Activated CD8-positive, alpha-beta memory T cell treated with anti-CD3 and anti-CD28 coated beads, Interleukin-2, amount 50 U/mL, for 1 hour (primary cell): ENCODE results near the gene CXCL16.

Experiments used
- DNase-seq: peaks from one replicate; pipeline ENCODE4 v3.0.0-alpha.2; 2020; ENCODE audit errors: extremely low read depth

The CXCL16 gene, protein sequence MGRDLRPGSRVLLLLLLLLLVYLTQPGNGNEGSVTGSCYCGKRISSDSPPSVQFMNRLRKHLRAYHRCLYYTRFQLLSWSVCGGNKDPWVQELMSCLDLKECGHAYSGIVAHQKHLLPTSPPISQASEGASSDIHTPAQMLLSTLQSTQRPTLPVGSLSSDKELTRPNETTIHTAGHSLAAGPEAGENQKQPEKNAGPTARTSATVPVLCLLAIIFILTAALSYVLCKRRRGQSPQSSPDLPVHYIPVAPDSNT

DNA sequence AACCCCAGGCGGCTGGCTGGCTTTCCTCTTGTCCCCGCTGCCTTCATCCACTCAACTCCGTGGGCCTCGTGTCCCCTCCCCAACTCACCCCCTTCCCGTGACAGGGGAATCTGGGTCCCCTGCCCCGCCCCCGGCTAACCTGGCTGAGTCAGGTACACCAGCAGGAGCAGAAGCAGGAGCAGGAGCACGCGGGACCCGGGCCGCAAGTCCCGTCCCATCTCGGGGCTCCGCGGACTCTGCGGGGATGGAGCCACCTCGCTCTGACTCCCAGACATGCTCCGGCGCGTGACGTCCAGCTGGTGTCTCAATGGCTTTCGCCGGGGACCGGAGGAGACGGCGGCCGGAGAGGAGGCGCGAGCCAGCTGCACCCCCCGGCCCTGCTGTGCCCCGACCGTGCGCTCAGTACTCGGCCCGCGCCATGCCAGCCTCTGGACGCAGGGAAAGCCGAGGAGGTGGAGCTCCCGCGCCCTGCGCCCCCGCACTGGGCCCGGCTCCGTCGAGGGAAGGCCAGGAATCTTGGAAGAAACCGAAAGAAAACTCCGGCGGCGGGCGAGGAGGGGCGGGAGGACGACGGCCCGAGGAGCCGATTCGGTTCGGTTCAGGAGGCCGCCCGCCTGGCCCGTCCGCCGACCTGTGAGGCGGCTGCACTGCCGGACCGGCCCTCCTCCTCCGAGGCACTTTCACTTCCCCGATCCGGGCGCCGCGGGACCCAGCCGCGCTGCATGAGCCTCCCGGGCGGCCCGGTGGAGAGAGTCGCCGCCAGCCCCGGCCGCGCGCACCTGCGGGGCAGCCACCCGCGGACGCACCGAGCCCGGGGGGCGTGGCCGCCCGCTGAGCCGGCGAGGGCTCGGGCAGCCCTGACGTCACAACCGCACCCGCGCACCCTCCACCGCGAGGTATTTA is at the start of gene CXCL16, which contains the start of gene ZMYND15:
CXCL16 (minus strand) TSS at position 807 of the 903 bp plus-strand sequence; CDS start at position 218, 589 bp downstream.
ZMYND15 (plus strand) TSS at position 712 of the 903 bp plus-strand sequence. CDS start 716 bp downstream, outside the sequence.
- no peak for DNase-seq

DNA sequence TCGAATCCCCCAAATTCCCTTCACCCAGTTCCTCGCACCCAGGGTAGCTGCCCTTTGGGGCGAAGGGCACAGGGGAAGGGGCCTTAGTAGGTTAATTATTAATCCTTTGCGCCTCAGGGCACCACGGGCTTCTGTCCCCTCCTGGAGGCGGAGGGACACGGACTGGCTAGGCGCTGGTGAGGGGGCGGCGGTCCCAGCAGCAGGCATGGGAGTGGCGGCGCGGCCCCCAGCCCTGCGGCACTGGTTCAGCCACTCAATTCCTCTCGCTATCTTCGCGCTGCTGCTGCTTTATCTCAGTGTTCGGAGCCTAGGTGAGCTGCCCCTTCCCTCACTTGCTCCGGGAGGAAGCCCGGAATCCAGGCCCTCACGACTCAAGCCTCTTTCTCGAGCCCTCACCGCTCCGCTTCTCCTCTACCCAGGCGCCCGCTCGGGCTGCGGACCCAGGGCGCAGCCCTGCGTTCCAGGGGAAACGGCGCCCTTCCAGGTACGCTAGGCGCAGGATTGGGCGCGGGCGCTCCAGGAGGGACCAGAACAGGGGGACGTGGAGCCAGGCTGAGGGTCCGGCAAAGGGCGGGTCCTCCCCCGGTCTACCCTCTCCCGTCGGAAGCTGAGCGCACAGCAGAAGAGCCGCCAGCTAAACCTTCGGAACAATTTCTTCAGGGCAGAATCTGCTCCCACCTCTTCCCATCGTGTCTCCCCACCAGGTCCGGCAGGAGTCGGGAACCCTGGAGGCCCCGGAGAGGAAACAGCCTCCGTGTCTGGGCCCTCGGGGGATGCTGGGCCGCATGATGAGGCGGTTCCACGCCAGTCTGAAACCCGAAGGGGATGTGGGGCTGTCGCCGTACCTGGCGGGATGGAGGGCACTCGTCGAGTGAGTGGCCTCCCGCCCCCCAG is 49.3 kb upstream of the CXCL16 start, which contains the start of gene GLTPD2:
GLTPD2 (plus strand) TSS at position 158 of the 894 bp plus-strand sequence; CDS start at position 206, 48 bp downstream.
- no peak for DNase-seq

DNA sequence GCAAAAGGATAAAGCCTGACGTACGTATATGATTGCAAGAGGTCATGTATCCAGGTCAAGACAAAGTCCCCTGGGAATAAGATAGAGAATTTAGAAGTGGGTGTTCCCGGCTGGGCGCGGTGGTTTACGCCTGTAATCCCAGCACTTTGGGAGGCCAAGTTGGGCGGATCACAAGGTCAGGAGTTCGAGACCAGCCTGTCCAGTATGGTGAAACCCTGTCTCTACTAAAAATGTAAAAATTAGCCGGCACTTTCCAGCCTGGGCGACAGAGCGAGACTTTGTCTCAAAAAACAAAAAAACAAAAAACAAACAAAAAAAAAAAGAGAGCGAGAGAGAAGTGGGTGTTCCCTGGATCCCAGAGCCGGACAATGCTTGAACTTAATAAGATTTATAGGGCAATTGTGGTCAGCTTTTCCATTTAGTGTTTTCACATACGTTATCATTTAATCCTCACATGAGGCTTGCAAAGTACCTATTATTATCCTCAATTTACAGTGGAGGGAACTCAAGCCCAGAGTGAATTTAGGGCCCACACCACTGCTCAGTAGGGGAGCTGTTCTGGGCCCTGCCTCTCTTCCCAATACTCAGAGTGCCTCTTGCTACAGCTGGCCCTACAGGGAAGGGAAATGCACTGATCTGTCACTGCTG is 48.6 kb upstream of the CXCL16 start:
- no peak for DNase-seq

DNA sequence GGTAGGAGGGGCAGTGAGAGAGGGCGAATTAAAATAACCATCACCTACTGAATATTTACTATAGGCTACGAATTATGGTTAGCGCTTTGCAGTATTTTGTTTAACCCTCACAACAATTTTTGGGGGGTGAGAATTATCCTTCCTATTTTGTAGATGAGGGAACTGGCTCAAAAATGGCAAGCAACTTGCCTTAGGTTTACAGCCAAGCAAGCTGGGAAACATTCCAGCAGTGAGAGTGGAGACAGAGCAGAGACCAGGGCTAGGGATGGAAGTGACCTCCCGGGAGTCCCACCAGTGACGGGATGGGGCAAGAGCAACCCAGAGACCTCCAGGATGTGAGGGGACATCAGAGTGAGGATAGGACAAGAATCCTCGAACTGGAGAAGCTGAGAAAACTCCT is 46.8 kb upstream of the CXCL16 start:
- DNase-seq: no peak

DNA sequence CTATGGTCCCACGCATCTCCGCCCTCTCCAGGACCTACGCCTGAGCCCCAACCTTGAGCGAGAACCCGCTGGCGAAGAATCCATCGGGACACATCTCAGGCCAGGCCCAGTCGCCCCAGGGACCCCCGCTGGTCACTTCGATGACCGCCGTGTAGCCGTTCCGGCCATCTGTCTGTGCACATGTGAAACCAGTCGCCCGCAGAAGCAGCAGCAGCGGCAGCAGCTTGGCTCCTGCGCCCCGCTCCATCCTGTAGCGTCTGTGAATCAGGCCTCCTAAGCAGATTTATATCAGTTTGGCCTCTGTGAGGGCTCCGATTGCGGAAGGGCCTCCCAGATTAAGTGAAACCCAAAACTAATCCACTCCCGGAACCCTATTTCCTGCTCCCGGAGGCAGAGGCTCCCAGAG is 46.4 kb upstream of the CXCL16 start, which contains the start of gene VMO1:
VMO1 (minus strand) TSS at position 259 of the 406 bp plus-strand sequence; CDS start at position 247, 12 bp downstream.
- DNase-seq: no peak

DNA sequence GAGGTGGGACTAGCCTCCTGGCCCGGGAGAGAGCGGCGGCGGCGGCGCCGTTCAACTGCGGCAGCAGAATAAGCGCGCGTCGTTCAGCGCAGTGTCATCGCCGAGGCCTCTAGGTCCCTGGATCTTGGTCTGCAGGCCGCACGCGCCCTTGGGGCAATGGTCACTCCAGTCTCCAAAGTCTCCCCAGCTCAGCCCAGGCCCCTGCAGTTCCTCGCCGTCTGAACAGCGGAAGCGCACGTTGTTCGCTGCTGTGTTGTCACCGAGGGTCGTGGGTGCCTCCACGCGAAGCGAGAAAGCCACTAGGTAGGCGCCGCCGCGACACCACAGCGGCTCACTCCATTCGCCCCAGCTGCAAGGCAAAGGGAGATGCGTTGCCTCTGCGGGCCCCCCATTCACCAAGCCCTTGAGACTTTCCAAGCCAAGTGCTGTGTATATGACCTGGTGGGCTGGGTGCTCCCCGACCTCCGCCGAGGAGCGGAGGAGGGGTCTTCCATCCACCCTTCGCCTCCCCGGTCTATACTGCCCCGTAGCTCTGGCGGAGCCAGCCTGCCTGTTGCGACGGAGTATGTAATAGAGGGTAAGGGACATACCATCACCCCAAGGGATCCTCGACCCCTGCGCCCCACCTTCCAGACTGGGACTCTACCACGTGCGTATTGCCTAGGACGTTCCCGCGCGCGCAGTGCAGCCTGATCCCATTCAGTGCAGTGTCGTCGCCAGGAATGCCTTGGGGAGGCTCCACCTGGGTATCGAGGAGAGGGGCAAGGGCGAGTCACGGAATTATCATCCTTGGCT is 45.8 kb upstream of the CXCL16 start:
- DNase-seq: no peak

DNA sequence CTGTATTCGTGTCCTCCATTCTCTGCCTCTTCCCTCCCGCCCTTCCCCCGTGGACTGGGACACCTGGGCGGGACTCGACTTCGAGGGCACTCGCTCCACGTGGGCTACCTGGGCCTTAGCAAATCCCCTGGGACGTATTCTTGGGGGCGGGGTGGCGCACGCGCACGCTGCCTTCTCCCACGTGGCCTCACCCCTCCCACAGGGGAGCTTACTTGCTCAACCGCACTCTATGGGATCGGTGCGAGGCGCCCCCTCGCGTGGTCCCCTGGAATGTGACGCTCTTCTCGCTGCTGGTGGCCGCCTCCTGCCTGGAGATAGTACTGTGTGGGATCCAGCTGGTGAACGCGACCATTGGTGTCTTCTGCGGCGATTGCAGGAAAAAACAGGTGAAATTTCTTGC is 42.9 kb upstream of the CXCL16 start:
- no peak for DNase-seq

DNA sequence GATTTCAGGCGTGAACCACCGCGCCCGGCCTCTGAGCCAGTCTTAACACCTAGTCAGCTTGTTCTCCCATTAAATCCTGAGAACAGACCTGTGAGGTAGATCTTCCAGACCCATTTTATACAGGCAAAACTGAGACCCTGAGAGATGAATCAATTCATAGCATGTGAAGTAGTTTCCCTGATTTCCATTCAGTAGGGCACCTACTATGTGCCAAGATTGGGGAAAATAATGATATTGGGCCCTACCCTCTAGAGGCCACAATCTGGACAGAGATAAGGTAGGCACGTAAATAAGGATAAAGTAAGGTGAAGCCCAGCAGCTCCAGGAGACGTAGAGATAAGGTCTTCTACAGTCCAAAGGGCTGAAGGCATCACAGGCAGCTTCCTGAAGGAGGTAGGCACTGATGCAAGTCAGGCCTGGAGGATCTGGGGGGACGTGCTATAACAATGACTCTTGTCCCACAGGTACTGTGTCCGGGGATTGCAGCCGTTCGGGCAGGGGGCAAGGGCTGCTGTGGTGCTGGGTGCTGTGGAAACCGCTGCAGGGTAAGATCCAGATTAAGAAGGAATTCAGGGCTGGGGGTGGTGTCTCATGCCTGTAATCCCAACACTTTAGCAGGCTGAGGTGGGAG is 40.7 kb upstream of the CXCL16 start:
- DNase-seq: no peak

DNA sequence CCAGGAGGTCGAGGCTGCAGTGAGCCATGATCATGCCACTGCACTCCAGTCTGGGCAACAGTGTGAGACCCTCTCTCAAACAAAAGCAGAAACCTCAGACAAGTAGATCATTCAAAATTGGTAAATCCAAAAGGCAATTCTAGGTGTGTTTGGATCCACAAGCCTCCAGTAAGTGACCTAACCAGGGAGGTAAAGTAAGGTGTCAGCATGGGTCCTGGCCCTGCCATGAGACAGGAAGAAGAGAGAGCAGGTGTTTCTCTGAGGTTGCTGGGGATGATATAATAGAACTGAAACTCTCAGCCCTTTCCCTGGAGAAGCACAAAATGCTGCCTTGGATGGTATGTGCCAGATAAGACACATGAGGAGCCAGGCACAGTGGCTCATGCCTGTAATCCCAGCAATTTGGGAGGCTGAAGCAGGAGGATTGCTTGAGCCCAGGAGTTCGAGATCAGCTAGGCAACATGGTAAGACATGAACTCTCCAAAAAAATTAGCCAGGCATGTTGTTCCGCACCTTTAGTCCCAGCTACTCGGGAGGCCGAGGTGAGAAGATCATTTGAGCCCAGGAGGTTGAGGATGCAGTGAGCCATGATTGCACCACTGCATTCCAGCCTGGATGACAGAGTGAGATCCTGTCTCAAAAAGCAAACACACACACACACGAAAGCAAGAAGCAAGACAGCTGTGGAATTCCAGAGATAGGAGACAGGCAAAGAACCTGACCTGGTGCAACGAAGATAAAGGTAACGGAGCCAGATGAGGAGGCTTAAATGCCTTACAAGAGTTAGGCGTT is 38.4 kb upstream of the CXCL16 start:
- no peak for DNase-seq

DNA sequence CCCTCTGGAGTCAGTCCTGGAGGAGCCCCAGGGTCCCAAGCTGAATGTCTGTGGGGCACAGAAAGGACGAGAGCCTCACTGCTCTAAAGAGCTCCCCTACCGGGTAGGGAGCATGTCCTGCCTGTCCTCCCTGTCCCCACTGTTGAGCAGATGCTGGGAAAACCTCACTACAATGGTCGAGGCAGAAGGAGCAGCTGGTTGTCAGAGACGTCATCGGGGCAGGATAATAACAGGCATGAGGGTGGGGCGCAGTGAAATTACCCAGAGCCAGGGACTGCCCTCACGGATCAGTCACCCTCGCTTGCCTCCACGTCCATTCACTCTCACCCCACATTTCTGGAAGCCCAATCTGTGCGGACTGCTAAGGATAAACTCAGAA is 32.5 kb upstream of the CXCL16 start:
- no peak for DNase-seq

DNA sequence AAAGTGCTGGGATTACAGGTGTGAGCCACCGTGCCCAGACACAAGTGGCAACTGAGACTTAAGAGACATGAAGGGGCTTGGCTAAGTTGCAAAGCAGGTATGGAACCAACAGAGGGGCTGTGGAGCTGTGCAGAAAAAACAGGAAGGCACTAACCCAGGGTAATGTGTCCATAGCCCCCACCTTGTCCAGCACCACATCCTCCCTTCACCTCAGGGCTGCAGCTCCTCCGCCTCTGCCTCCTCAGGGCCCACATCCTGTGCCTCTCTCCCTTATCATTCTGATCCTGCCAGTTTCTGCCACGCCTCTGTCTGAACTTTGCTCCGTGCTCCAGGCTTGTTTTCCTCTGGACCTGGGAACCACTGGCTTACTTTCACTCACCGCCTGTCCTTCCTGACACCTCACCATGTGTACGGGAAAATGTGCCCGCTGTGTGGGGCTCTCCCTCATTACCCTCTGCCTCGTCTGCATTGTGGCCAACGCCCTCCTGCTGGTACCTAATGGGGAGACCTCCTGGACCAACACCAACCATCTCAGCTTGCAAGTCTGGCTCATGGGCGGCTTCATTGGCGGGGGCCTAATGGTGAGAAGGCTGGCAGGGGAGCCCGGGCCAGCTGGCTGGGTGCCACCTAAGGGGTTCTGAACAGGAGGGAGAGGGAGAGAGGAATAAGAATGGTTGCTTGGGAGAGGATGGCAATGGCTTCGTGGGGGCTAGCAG is 31.9 kb upstream of the CXCL16 start, which contains the start of gene TM4SF5:
TM4SF5 (plus strand) TSS at position 368 of the 716 bp plus-strand sequence; CDS start at position 405, 37 bp downstream.
- DNase-seq: no peak

DNA sequence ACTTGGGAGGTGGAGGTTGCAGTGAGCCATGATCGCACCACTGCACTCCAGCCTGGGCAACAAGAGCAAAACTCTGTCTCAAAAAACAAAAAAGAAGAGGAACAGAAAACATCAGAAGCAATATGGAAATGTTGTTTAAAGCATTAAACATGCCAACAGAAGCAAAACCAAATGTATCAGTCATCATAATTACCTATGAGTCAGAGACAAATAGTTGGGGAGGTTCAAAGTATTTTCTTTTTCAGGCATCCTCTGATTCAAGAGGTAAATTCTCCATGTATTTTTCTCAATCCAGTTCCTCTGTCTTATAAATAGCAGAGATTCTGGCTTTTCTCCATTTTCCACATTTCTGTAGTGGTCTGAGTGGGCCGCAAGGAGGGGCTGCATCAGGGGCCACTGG is 29.9 kb upstream of the CXCL16 start:
- DNase-seq: no peak

DNA sequence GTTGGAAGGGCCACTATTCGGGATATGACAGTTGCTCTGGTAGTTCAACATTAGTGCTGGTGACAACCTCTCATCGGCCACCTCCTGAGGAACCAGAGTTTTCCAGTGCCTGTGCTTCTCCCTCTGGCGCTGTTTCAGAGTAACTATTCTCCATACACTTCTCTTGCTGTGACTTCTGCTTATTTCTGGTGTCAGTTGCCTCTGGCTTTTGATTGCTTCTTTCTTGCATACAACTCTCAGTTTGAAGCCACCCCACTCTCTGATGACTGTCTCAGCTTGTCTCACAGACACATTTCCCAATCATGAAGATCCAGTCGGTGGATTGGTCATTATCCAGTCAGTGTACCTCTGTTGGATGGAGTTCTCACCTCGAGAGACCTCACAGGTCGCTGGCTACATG is 28.6 kb upstream of the CXCL16 start:
- no peak for DNase-seq

DNA sequence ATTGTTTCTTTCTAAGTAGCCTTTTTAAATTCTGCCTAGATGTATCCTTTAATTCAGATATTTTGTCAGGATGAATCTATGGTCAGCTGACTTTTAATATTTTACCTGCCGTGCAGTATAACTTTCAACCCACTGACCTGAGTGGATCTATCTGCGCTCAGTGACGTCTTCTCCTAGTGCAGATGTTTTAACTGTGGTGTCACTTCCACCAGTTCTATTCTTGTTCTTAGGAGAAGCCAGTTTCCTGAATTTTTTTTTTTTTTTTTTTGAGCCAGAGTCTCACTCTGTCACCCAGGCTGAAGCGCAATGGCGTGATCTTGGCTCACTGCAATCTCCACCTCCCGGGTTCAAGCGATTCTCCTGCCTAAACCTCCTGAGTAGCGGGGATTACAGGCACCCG is 27.0 kb upstream of the CXCL16 start:
- DNase-seq: no peak

DNA sequence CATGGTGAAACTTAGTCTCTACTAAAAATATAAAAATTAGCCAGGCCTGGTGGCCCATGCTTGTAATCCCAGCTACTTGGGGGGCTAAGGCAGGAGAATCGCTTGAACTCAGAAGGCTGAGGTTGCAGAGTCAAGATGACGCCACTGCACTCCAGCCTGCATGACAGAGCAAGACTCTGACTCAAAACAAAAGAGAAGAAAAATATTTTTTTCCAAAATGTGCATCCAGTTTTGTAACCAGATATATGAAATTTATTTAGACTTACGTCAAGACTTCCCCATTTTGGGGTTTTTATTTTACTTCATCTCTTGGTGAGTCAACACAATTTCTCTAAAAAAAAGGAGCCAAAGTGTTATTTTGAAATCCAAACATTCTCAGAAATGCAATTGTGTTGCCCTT is 26.5 kb upstream of the CXCL16 start:
- DNase-seq: no peak

DNA sequence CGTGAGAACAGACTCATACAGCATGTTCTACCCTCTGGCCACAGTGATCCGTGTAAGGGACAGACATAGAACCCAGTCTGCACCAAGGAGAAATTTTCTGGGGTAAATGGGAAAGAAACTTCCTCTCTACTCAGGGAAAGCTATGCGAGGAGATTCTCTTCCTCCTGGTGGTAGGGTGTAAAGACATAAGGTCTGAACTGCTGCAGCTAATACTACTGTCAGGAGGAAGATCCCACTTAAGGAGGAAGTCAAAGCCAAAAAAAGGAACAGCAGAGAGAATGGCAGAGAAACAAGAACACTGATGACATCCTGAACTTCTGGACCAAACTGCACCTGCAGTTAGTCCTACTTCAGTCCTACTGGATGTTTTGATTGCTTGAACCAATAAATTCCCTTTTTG is 24.9 kb upstream of the CXCL16 start:
- no peak for DNase-seq

DNA sequence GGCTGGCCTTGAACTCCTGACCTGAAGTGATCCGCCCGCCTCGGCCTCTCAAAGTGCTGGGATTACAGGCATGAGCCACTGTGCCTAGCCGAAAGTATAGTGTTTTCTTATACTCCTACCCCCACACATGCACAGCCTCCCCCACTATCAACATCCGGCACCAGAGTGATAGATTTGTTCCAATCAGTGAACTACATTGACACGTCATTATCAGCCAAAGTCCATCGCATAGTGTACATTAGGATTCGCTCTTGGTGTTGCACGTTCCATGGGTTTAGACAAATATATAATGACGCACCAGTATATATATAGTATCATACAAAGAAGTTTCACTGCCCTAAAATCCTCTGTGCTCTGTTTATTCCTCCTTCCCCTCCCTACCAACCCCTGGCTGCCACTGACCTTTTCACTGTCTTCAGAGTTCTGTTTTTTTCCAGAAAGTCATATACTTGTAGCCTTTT is 20.1 kb upstream of the CXCL16 start:
- DNase-seq: no peak

DNA sequence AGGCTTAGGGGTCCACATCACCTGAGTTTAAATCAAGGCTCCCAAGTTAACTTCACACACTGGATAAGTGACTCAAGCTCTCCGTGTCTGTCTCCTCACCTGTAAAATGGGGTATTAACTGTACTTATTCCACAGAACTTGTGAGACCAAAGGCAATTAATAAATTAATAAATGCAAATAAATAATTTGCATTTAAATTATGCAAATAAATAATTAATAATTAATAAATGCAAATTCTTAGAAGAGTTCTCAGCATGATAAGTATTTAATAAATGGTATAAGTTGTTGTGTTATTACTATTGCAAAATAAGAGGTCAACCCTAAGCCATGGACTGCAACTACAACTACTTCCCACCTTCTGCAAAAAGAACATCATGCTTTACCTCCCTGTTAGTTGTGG is 13.7 kb upstream of the CXCL16 start:
- DNase-seq: no peak
